MM.1S (cell line): Measurements from ENCODE around the gene LTBR.

Source experiments
- DNase-seq: peaks from one replicate; pipeline ENCODE4 v3.0.0-alpha.2; 2015
- H2AFZ ChIP-seq: fragments of 300-600 bp; sonication (generic); 2 replicates; pipeline ENCODE4 v1.6.0; 2016; ENCODE audit warnings: antibody characterized with exemption, low read length
- H3F3A ChIP-seq: fragments of 300-600 bp; sonication (generic); 2 replicates; pipeline ENCODE4 v1.6.1; 2016; ENCODE audit warnings: mild to moderate bottlenecking, antibody characterized with exemption, low read length, moderate library complexity, mixed read lengths; ENCODE audit not compliant: insufficient read depth
- H3K27ac ChIP-seq: fragments of 300-600 bp; sonication (generic); 2 replicates; pipeline ENCODE4 v1.5.1; 2016; ENCODE audit warnings: mild to moderate bottlenecking, low read length
- H3K27me3 ChIP-seq: fragments of 300-600 bp; sonication (generic); replicated peaks from 2 replicates; pipeline ENCODE4 v1.6.0; 2016; ENCODE audit warnings: low read length; ENCODE audit not compliant: insufficient read depth
- H3K36me3 ChIP-seq: fragments of 300-600 bp; sonication (generic); replicated peaks from 2 replicates; pipeline ENCODE4 v1.6.1; 2016; ENCODE audit warnings: mild to moderate bottlenecking, low read length, mixed read lengths; ENCODE audit not compliant: insufficient read depth
- H3K4me1 ChIP-seq: fragments of 300-600 bp; sonication (generic); 2 replicates; pipeline ENCODE4 v1.6.1; 2016; ENCODE audit warnings: low read length, mixed read lengths
- H3K4me2 ChIP-seq: fragments of 300-600 bp; sonication (generic); 2 replicates; pipeline ENCODE4 v1.6.0; 2016; ENCODE audit warnings: low read depth, low read length
- H3K4me3 ChIP-seq: fragments of 300-600 bp; sonication (generic); 2 replicates; pipeline ENCODE4 v1.5.1; 2016; ENCODE audit warnings: low read length, mixed read lengths
- H3K79me2 ChIP-seq: fragments of 300-600 bp; sonication (generic); 2 replicates; pipeline ENCODE4 v1.6.1; 2016; ENCODE audit warnings: mixed run types, low read length, mixed read lengths
- H3K9ac ChIP-seq: fragments of 300-600 bp; sonication (generic); 2 replicates; pipeline ENCODE4 v1.6.1; 2016; ENCODE audit warnings: low read length, mixed read lengths
- H3K9me2 ChIP-seq: fragments of 300-600 bp; sonication (generic); replicated peaks from 2 replicates; pipeline ENCODE4 v1.6.1; 2016; ENCODE audit warnings: mild to moderate bottlenecking, low read length, mixed read lengths; ENCODE audit not compliant: insufficient read depth
- H3K9me3 ChIP-seq: fragments of 300-600 bp; sonication (generic); replicated peaks from 2 replicates; pipeline ENCODE4 v1.6.1; 2016; ENCODE audit warnings: mild to moderate bottlenecking, low read length, mixed read lengths; ENCODE audit not compliant: insufficient read depth
- H4K20me1 ChIP-seq: fragments of 300-600 bp; sonication (generic); 2 replicates; pipeline ENCODE4 v1.6.1; 2016; ENCODE audit warnings: mild to moderate bottlenecking, low read length, moderate library complexity, mixed read lengths; ENCODE audit not compliant: insufficient read depth
- CTCF ChIP-seq: fragments of 300-600 bp; sonication (generic); IDR thresholded peaks from 2 replicates; pipeline ENCODE4 v1.5.1; 2016; ENCODE audit warnings: antibody characterized with exemption, low read length, mixed read lengths
- EZH2 ChIP-seq: fragments of 300-600 bp; sonication (generic); optimal IDR thresholded peaks from 2 replicates; pipeline ENCODE3; 2017; ENCODE audit warnings: low read depth, mild to moderate bottlenecking, antibody characterized with exemption, low read length, mixed read lengths
- EZH2phosphoT487 ChIP-seq: fragments of 300-600 bp; sonication (generic); IDR thresholded peaks from 2 replicates; pipeline ENCODE4 v1.6.1; 2018; ENCODE audit warnings: antibody characterized with exemption, low read length

LTBR gene

GRCh38 chr12:6368906-6369525 is 14.9 kb upstream of the LTBR start:
- Histone ChIP-seq H3K27me3 (no peaks in the 10 kb centered on the region), H3K27ac (no peak overlapping the region), H3K4me3 (no peak overlapping the region), H3K4me1 (peaks cover 27% of the 10 kb centered on the region), H2AFZ (no peak overlapping the region), H3K9ac (no peak overlapping the region), H4K20me1 (no peaks in the 10 kb centered on the region), H3K9me2 (no peaks in the 10 kb centered on the region), H3K9me3 (no peaks in the 10 kb centered on the region), H3K36me3 (no peaks in the 10 kb centered on the region), H3K4me2 (no peak overlapping the region), H3K79me2 (no peaks in the 10 kb centered on the region), H3F3A (peaks cover 14% of the 10 kb centered on the region; the same call in 1 of the 2 replicates)
- TF ChIP-seq CTCF (no peak), EZH2phosphoT487 (no peak), EZH2 (no peak)
- DNase-seq = no peak

GRCh38 chr12:6369916-6370575 is 13.9 kb upstream of the LTBR start:
- no peak for DNase-seq
- TF ChIP-seq CTCF (no peak), EZH2 (no peak), EZH2phosphoT487 (no peak)
- no peak overlapping the region for H3K4me2 ChIP-seq
- no peak overlapping the region for H3K27ac ChIP-seq
- H3K27me3 ChIP-seq = no peaks in the 10 kb centered on the region
- peaks cover 10% of the 10 kb centered on the region; the same call in 1 of the 2 replicates for H3F3A ChIP-seq
- no peaks in the 10 kb centered on the region for H4K20me1 ChIP-seq
- no peak overlapping the region for H3K9ac ChIP-seq
- H3K4me3 ChIP-seq = no peak overlapping the region
- no peak overlapping the region for H2AFZ ChIP-seq
- no peaks in the 10 kb centered on the region for H3K9me3 ChIP-seq
- peaks cover 27% of the 10 kb centered on the region for H3K4me1 ChIP-seq
- no peaks in the 10 kb centered on the region for H3K9me2 ChIP-seq
- no peaks in the 10 kb centered on the region for H3K36me3 ChIP-seq
- no peaks in the 10 kb centered on the region for H3K79me2 ChIP-seq

GRCh38 chr12:6370576-6370935 is 13.4 kb upstream of the LTBR start:
- Histone ChIP-seq H3K4me1 (peaks cover 27% of the 10 kb centered on the region), H3K27ac (no peak overlapping the region), H3F3A (peaks cover 10% of the 10 kb centered on the region; the same call in 1 of the 2 replicates), H3K27me3 (no peaks in the 10 kb centered on the region), H3K9me2 (no peaks in the 10 kb centered on the region), H4K20me1 (no peaks in the 10 kb centered on the region), H3K79me2 (no peaks in the 10 kb centered on the region), H3K9me3 (no peaks in the 10 kb centered on the region), H3K4me3 (no peak overlapping the region), H3K9ac (no peak overlapping the region), H3K4me2 (no peak overlapping the region), H3K36me3 (no peaks in the 10 kb centered on the region), H2AFZ (no peak overlapping the region)
- no peak for TF ChIP-seq EZH2phosphoT487
- no peak for TF ChIP-seq EZH2
- no peak for TF ChIP-seq CTCF
- no peak for DNase-seq
